GM21786 (cell line): ENCODE measurements around the gene SELENOO.

ENCODE experiments used
- ATAC-seq: cut with Tn5 transposase; IDR thresholded peaks from one replicate; pipeline ENCODE4 v1.9.1; 2021; ENCODE audit not compliant: unreplicated experiment

Gene SELENOO

GRCh38 chr22:50216055-50216683 is 15.4 kb downstream of the SELENOO start:
- no peak for ATAC-seq

- no peak for ATAC-seq
These were observed 16.1 kb downstream of the SELENOO start for GRCh38 chr22:50216684-50217520.

GRCh38 chr22:50217543-50218152 is 16.8 kb downstream of the SELENOO start:
- no peak for ATAC-seq

GRCh38 chr22:50218153-50218995 is 17.6 kb downstream of the SELENOO start:
- no peak for ATAC-seq

- ATAC-seq, result no peak
These were observed 18.4 kb downstream of the SELENOO start for GRCh38 chr22:50218996-50219727.

GRCh38 chr22:50219800-50220602 is 19.2 kb downstream of the SELENOO start:
- no peak for ATAC-seq

GRCh38 chr22:50220603-50221409 is 20.0 kb downstream of the SELENOO start:
- ATAC-seq, result no peak

GRCh38 chr22:50221410-50222300 is 20.8 kb downstream of the SELENOO start:
- ATAC-seq, result no peak

GRCh38 chr22:50222508-50222907 is 21.7 kb downstream of the SELENOO start:
- ATAC-seq, result no peak

GRCh38 chr22:50224071-50224470 is 23.3 kb downstream of the SELENOO start:
- no peak for ATAC-seq

GRCh38 chr22:50225200-50225969 is 24.6 kb downstream of the SELENOO start:
- ATAC-seq, result no peak

GRCh38 chr22:50226063-50226874 is 25.5 kb downstream of the SELENOO start:
- no peak for ATAC-seq

- no peak for ATAC-seq
These were observed 26.0 kb downstream of the SELENOO start for GRCh38 chr22:50226875-50227165.

- no peak for ATAC-seq
These were observed 26.9 kb downstream of the SELENOO start for GRCh38 chr22:50227579-50228215.

- ATAC-seq, result no peak
These were observed 27.6 kb downstream of the SELENOO start for GRCh38 chr22:50228366-50228765.

- ATAC-seq, result no peak
These were observed 28.6 kb downstream of the SELENOO start for GRCh38 chr22:50229370-50229769.
